BLaER1 (cell line): Measurements from ENCODE around the gene CD3D.

Source experiments
- H3K27ac ChIP-seq: shearing (Covaris generic); formaldehyde crosslinking; 2 replicates; pipeline ENCODE4 v1.8.1; 2022
- H3K27me3 ChIP-seq: shearing (Covaris generic); formaldehyde crosslinking; 2 replicates; pipeline ENCODE4 v1.8.1; 2022
- H3K36me3 ChIP-seq: shearing (Covaris generic); formaldehyde crosslinking; 2 replicates; pipeline ENCODE4 v1.8.1; 2022
- H3K4me1 ChIP-seq: shearing (Covaris generic); formaldehyde crosslinking; 2 replicates; pipeline ENCODE4 v1.8.1; 2022
- H3K4me2 ChIP-seq: shearing (Covaris generic); formaldehyde crosslinking; 2 replicates; pipeline ENCODE4 v1.8.1; 2022
- H3K4me3 ChIP-seq: shearing (Covaris generic); formaldehyde crosslinking; 2 replicates; pipeline ENCODE4 v1.8.1; 2022
- H3K9ac ChIP-seq: shearing (Covaris generic); formaldehyde crosslinking; 2 replicates; pipeline ENCODE4 v1.8.1; 2022
- H3K9me3 ChIP-seq: shearing (Covaris generic); formaldehyde crosslinking; 2 replicates; pipeline ENCODE4 v1.8.1; 2022
- H4K20me1 ChIP-seq: shearing (Covaris generic); formaldehyde crosslinking; 2 replicates; pipeline ENCODE4 v1.8.1; 2022
- Cebpa-rat ChIP-seq: shearing (Covaris generic); IDR thresholded peaks from 2 replicates; pipeline ENCODE4 v1.8.1; 2022

Gene CD3D

GRCh38 chr11:118306556-118306955, 35.9 kb downstream of the CD3D start:
- Histone ChIP-seq H3K9ac (no peak overlapping the region), H3K9me3 (no peaks in the 10 kb centered on the region), H3K27me3 (no peaks in the 10 kb centered on the region), H3K4me1 (peaks cover 21% of the 10 kb centered on the region), H4K20me1 (no peaks in the 10 kb centered on the region), H3K36me3 (no peaks in the 10 kb centered on the region), H3K4me3 (no peak overlapping the region), H3K27ac (no peak overlapping the region), H3K4me2 (no peak overlapping the region)
- no peak for TF ChIP-seq Cebpa-rat

- Histone ChIP-seq H3K9me3 (no peaks in the 10 kb centered on the region), H3K36me3 (no peaks in the 10 kb centered on the region), H3K4me3 (no peak overlapping the region), H3K9ac (no peak overlapping the region), H3K4me2 (peak overlapping the region; percentile 7; the same call in 1 of the 2 replicates), H3K27ac (no peak overlapping the region), H3K27me3 (no peaks in the 10 kb centered on the region), H4K20me1 (no peaks in the 10 kb centered on the region), H3K4me1 (peaks cover 25% of the 10 kb centered on the region)
- no peak for TF ChIP-seq Cebpa-rat
Measured at GRCh38 chr11:118305726-118306125, 36.8 kb downstream of the CD3D start.

- TF ChIP-seq Cebpa-rat = no peak
- H3K9ac ChIP-seq = no peak within 1 kb of the TSS
Measured at GRCh38 chr11:118304568-118305248, 37.8 kb downstream of the CD3D start, which contains the start of gene CD3E. Gene CD3E, plus strand, starts transcription at chr11:118304730. Its CDS starts 223 bp downstream, at chr11:118304953.

GRCh38 chr11:118304227-118304567, 38.3 kb downstream of the CD3D start:
- TF ChIP-seq Cebpa-rat = no peak
- H3K4me2 ChIP-seq = peak overlapping the region; percentile 35
- H3K36me3 ChIP-seq = no peaks in the 10 kb centered on the region
- no peak overlapping the region for H3K27ac ChIP-seq
- no peak overlapping the region for H3K4me3 ChIP-seq
- no peaks in the 10 kb centered on the region for H3K27me3 ChIP-seq
- H3K4me1 ChIP-seq = peaks cover 25% of the 10 kb centered on the region
- no peaks in the 10 kb centered on the region for H3K9me3 ChIP-seq
- no peaks in the 10 kb centered on the region for H4K20me1 ChIP-seq
- no peak overlapping the region for H3K9ac ChIP-seq

More at GRCh38 chr11:118304568-118305248, 37.8 kb downstream of the CD3D start, which contains the start of gene CD3E:
- no peaks in the 10 kb centered on the region for H3K27me3 ChIP-seq
- H3K9me3 ChIP-seq = no peaks in the 10 kb centered on the region
- peaks cover 25% of the 10 kb centered on the region for H3K4me1 ChIP-seq
- no peak within 1 kb of the TSS for H3K27ac ChIP-seq
- peak within 1 kb of the TSS; percentile 35 for H3K4me2 ChIP-seq
- no peaks in the 10 kb centered on the region for H4K20me1 ChIP-seq
- no peaks in the 10 kb centered on the region for H3K36me3 ChIP-seq
- H3K4me3 ChIP-seq = no peak within 1 kb of the TSS

- Histone ChIP-seq H3K27me3 (no peaks in the 10 kb centered on the region), H3K9ac (no peak overlapping the region), H3K4me1 (peaks cover 25% of the 10 kb centered on the region), H3K4me2 (no peak overlapping the region; the same call in 1 of the 2 replicates), H3K36me3 (no peaks in the 10 kb centered on the region), H3K9me3 (no peaks in the 10 kb centered on the region), H4K20me1 (no peaks in the 10 kb centered on the region), H3K4me3 (no peak overlapping the region), H3K27ac (no peak overlapping the region)
- no peak for TF ChIP-seq Cebpa-rat
Measured at GRCh38 chr11:118301600-118302195, 40.8 kb downstream of the CD3D start.

- no peaks in the 10 kb centered on the region for H3K4me1 ChIP-seq
- no peaks in the 10 kb centered on the region for H3K9me3 ChIP-seq
- no peak overlapping the region for H3K27ac ChIP-seq
- no peaks in the 10 kb centered on the region for H3K27me3 ChIP-seq
- no peak overlapping the region for H3K4me2 ChIP-seq
- no peak for TF ChIP-seq Cebpa-rat
- H3K9ac ChIP-seq = no peak overlapping the region
- H3K4me3 ChIP-seq = no peak overlapping the region
- H4K20me1 ChIP-seq = no peaks in the 10 kb centered on the region
- H3K36me3 ChIP-seq = no peaks in the 10 kb centered on the region
Measured at GRCh38 chr11:118295815-118296454, 46.6 kb downstream of the CD3D start.

GRCh38 chr11:118295199-118295598, 47.3 kb downstream of the CD3D start:
- no peak for TF ChIP-seq Cebpa-rat
- no peak overlapping the region for H3K4me3 ChIP-seq
- no peak overlapping the region for H3K27ac ChIP-seq

GRCh38 chr11:118294053-118294452, 48.5 kb downstream of the CD3D start:
- Histone ChIP-seq H3K27me3 (no peaks in the 10 kb centered on the region), H3K4me3 (no peak overlapping the region), H3K9ac (no peak overlapping the region), H3K4me2 (no peak overlapping the region), H4K20me1 (no peaks in the 10 kb centered on the region), H3K4me1 (no peaks in the 10 kb centered on the region), H3K27ac (no peak overlapping the region), H3K36me3 (no peaks in the 10 kb centered on the region), H3K9me3 (no peaks in the 10 kb centered on the region)
- no peak for TF ChIP-seq Cebpa-rat

More at GRCh38 chr11:118295199-118295598, 47.3 kb downstream of the CD3D start:
- Histone ChIP-seq H3K36me3 (no peaks in the 10 kb centered on the region), H3K9me3 (no peaks in the 10 kb centered on the region), H4K20me1 (no peaks in the 10 kb centered on the region), H3K27me3 (no peaks in the 10 kb centered on the region), H3K4me1 (no peaks in the 10 kb centered on the region), H3K9ac (no peak overlapping the region), H3K4me2 (no peak overlapping the region)

- no peak overlapping the region for H3K27ac ChIP-seq
- no peaks in the 10 kb centered on the region for H3K36me3 ChIP-seq
Measured at GRCh38 chr11:118291477-118292135, 50.9 kb downstream of the CD3D start.

GRCh38 chr11:118290923-118291322, 51.6 kb downstream of the CD3D start:
- no peaks in the 10 kb centered on the region for H3K9me3 ChIP-seq
- H3K4me2 ChIP-seq = no peak overlapping the region
- H3K4me1 ChIP-seq = no peaks in the 10 kb centered on the region
- no peaks in the 10 kb centered on the region for H3K36me3 ChIP-seq
- H3K4me3 ChIP-seq = no peak overlapping the region
- no peak for TF ChIP-seq Cebpa-rat
- H3K27ac ChIP-seq = no peak overlapping the region
- H3K27me3 ChIP-seq = no peaks in the 10 kb centered on the region
- no peaks in the 10 kb centered on the region for H4K20me1 ChIP-seq
- H3K9ac ChIP-seq = no peak overlapping the region

More at GRCh38 chr11:118291477-118292135, 50.9 kb downstream of the CD3D start:
- Histone ChIP-seq H3K4me1 (no peaks in the 10 kb centered on the region), H3K9me3 (no peaks in the 10 kb centered on the region), H3K9ac (no peak overlapping the region), H4K20me1 (no peaks in the 10 kb centered on the region), H3K4me3 (no peak overlapping the region), H3K27me3 (no peaks in the 10 kb centered on the region), H3K4me2 (no peak overlapping the region)
- TF ChIP-seq Cebpa-rat = no peak
